ENCODE results near the gene TMEM131. TPM values are rescaled to one million over a fixed set of nuclear protein-coding genes. Genes with fewer than 3 reads are reported as not detected.

TMEM131 gene
- total RNA-seq, 1 experiment from 2014 or later, result 21.9 TPM

GRCh38 chr2:97911206-97911921, 84.4 kb downstream of the TMEM131 start (continued):
- TF ChIP-seq IRF2 (CRISPR knock-in tag; IDR thresholded peaks at IDR 0.05; ENCODE audit: borderline replicate concordance, low read depth) (no peak), ZNF219 (CRISPR knock-in tag; IDR thresholded peaks at IDR 0.05; ENCODE audit: borderline replicate concordance) (no peak), ATF1 (CRISPR knock-in tag; IDR thresholded peaks at IDR 0.05) (no peak), ZMAT4 (CRISPR knock-in tag; IDR thresholded peaks at IDR 0.05) (no peak), PRDM15 (CRISPR knock-in tag; IDR thresholded peaks at IDR 0.05) (no peak)

- no peak overlapping the region for H3K4me3 Mint-ChIP-seq
- no peaks in the 10 kb centered on the region for H3K27me3 Mint-ChIP-seq (ENCODE audit: low read depth)
- CTCF ChIA-PET, result no interaction called here
- no peak overlapping the region for H3K27ac Mint-ChIP-seq
- POLR2A ChIA-PET, result no interaction called here
- no peaks in the 10 kb centered on the region for H3K36me3 Mint-ChIP-seq
- no peak for TF ChIP-seq ZNF423 (CRISPR knock-in tag; IDR thresholded peaks at IDR 0.05)
- no peak for TF ChIP-seq TEAD4 (CRISPR knock-in tag; IDR thresholded peaks at IDR 0.05)
- no peak for TF ChIP-seq ZMAT4 (CRISPR knock-in tag; IDR thresholded peaks at IDR 0.05)
- TF ChIP-seq CREB1 (CRISPR knock-in tag; IDR thresholded peaks at IDR 0.05), result no peak
- TF ChIP-seq TEAD1 (CRISPR knock-in tag; IDR thresholded peaks at IDR 0.05), result no peak
- no peak for TF ChIP-seq IRF1 (CRISPR knock-in tag; IDR thresholded peaks at IDR 0.05)
- no peak for TF ChIP-seq GTF2I (CRISPR knock-in tag; conservative IDR thresholded peaks at IDR 0.05)
- TF ChIP-seq ZNF317 (CRISPR knock-in tag; IDR thresholded peaks at IDR 0.05; ENCODE audit: borderline replicate concordance, low read depth), result no peak
- no peak for TF ChIP-seq AR (CRISPR knock-in tag; IDR thresholded peaks at IDR 0.05)
- TF ChIP-seq JUN (CRISPR knock-in tag; IDR thresholded peaks at IDR 0.05), result no peak
- no peak for TF ChIP-seq ZNF396 (CRISPR knock-in tag; IDR thresholded peaks at IDR 0.05; ENCODE audit: borderline replicate concordance)
- no peak for TF ChIP-seq FOXK1 (CRISPR knock-in tag; IDR thresholded peaks at IDR 0.05)
- TF ChIP-seq HMGA2 (CRISPR knock-in tag; IDR thresholded peaks at IDR 0.05), result no peak
- no peak for TF ChIP-seq FOXP1 (CRISPR knock-in tag; IDR thresholded peaks at IDR 0.05; ENCODE audit: borderline replicate concordance)
- TF ChIP-seq ZBTB21 (CRISPR knock-in tag; IDR thresholded peaks at IDR 0.05; ENCODE audit: borderline replicate concordance), result no peak
- ATAC-seq, result no peak
- H3K9me3 Mint-ChIP-seq, result no peaks in the 10 kb centered on the region
- no peak for DNase-seq (ENCODE audit: low spot score)
- peaks cover 10% of the 10 kb centered on the region for H3K4me1 Mint-ChIP-seq
Measured at GRCh38 chr2:97910403-97911205, 85.1 kb downstream of the TMEM131 start.

Data from WTC11 (cell line).